ENCODE data around the gene CCDC7.

CCDC7 gene

DNA sequence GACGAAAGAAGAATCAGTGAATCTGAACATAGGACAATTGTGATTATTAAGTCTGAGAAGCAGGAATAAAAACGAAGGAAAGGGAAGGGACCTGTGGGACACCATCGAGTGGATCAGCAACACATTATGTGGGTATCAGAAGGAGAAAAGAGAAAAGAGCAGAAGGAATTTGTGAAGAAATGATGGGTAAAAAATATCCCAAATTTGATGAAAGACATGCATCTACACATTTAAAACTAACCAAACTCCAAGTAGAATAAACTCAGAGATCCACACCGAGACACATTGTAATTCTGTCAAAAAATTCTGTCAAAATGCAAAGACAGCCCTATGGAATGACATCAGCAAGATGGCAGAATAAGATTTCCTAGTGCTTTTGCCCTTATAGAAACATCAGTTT, 341.0 kb downstream of the CCDC7 start:
- Histone ChIP-seq H3K4me2 (ENCODE audit: low read depth, low read length, poor library complexity, severe bottlenecking) (no peak overlapping the region), H4K20me1 (ENCODE audit: insufficient read depth, low read length, poor library complexity, severe bottlenecking) (no peaks in the 10 kb centered on the region), H3K27me3 (ENCODE audit: insufficient read depth, low read length, poor library complexity, severe bottlenecking) (no peaks in the 10 kb centered on the region), H3K79me2 (ENCODE audit: insufficient read depth, low read length) (no peaks in the 10 kb centered on the region), H2AFZ (ENCODE audit: low read length) (no peak overlapping the region), H3K4me3 (ENCODE audit: low read length, poor library complexity, severe bottlenecking) (no peak overlapping the region), H3K36me3 (ENCODE audit: insufficient read depth, low read length) (no peaks in the 10 kb centered on the region), H3K9ac (ENCODE audit: low read depth, low read length, poor library complexity, severe bottlenecking) (no peak overlapping the region), H3K9me3 (ENCODE audit: insufficient read depth, low read depth, low read length) (no peaks in the 10 kb centered on the region), H3F3A (ENCODE audit: low read depth) (no peaks in the 10 kb centered on the region), H3K9me2 (replicated peaks; ENCODE audit: low read depth, low read length) (no peaks in the 10 kb centered on the region), H3K4me1 (ENCODE audit: insufficient read depth, low read length, poor library complexity, severe bottlenecking) (no peaks in the 10 kb centered on the region)
- TF ChIP-seq EZH2phosphoT487 (IDR thresholded peaks at IDR 0.05; ENCODE audit: borderline replicate concordance) (no peak), CTCF (conservative IDR thresholded peaks at IDR 0.05; ENCODE audit: low read length) (no peak)

GRCh38 chr10:32787690-32788284, 341.8 kb downstream of the CCDC7 start:
- Histone ChIP-seq H3K9me3 (ENCODE audit: insufficient read depth, low read depth, low read length) (no peaks in the 10 kb centered on the region), H2AFZ (ENCODE audit: low read length) (no peak overlapping the region), H3F3A (ENCODE audit: low read depth) (no peaks in the 10 kb centered on the region), H3K36me3 (ENCODE audit: insufficient read depth, low read length) (no peaks in the 10 kb centered on the region), H3K4me3 (ENCODE audit: low read length, poor library complexity, severe bottlenecking) (no peak overlapping the region), H3K9ac (ENCODE audit: low read depth, low read length, poor library complexity, severe bottlenecking) (no peak overlapping the region), H3K79me2 (ENCODE audit: insufficient read depth, low read length) (no peaks in the 10 kb centered on the region), H4K20me1 (ENCODE audit: insufficient read depth, low read length, poor library complexity, severe bottlenecking) (no peaks in the 10 kb centered on the region), H3K27me3 (ENCODE audit: insufficient read depth, low read length, poor library complexity, severe bottlenecking) (no peaks in the 10 kb centered on the region), H3K4me1 (ENCODE audit: insufficient read depth, low read length, poor library complexity, severe bottlenecking) (no peaks in the 10 kb centered on the region), H3K9me2 (replicated peaks; ENCODE audit: low read depth, low read length) (no peaks in the 10 kb centered on the region), H3K4me2 (ENCODE audit: low read depth, low read length, poor library complexity, severe bottlenecking) (no peak overlapping the region)
- TF ChIP-seq CTCF (conservative IDR thresholded peaks at IDR 0.05; ENCODE audit: low read length) (no peak), EZH2phosphoT487 (IDR thresholded peaks at IDR 0.05; ENCODE audit: borderline replicate concordance) (no peak)

GRCh38 chr10:32788359-32788758, 342.4 kb downstream of the CCDC7 start:
- Histone ChIP-seq H3K4me2 (ENCODE audit: low read depth, low read length, poor library complexity, severe bottlenecking) (no peak overlapping the region), H3F3A (ENCODE audit: low read depth) (no peaks in the 10 kb centered on the region), H3K4me1 (ENCODE audit: insufficient read depth, low read length, poor library complexity, severe bottlenecking) (no peaks in the 10 kb centered on the region), H3K79me2 (ENCODE audit: insufficient read depth, low read length) (no peaks in the 10 kb centered on the region), H3K4me3 (ENCODE audit: low read length, poor library complexity, severe bottlenecking) (no peak overlapping the region), H3K36me3 (ENCODE audit: insufficient read depth, low read length) (no peaks in the 10 kb centered on the region), H4K20me1 (ENCODE audit: insufficient read depth, low read length, poor library complexity, severe bottlenecking) (no peaks in the 10 kb centered on the region), H3K9ac (ENCODE audit: low read depth, low read length, poor library complexity, severe bottlenecking) (no peak overlapping the region), H3K27me3 (ENCODE audit: insufficient read depth, low read length, poor library complexity, severe bottlenecking) (no peaks in the 10 kb centered on the region), H2AFZ (ENCODE audit: low read length) (no peak overlapping the region), H3K9me3 (ENCODE audit: insufficient read depth, low read depth, low read length) (no peaks in the 10 kb centered on the region), H3K9me2 (replicated peaks; ENCODE audit: low read depth, low read length) (no peaks in the 10 kb centered on the region)
- TF ChIP-seq EZH2phosphoT487 (IDR thresholded peaks at IDR 0.05; ENCODE audit: borderline replicate concordance) = no peak
- TF ChIP-seq CTCF (conservative IDR thresholded peaks at IDR 0.05; ENCODE audit: low read length) = no peak
